CD4-positive, alpha-beta T cell treated with Interleukin-4 for 1 hour (primary cell): ENCODE measurements around the gene SLFN5.
"Not testable (repeated sequence)": the region's sequence is repeated elsewhere in the genome, so short reads cannot be mapped to it uniquely, and the experiment has no call there.

ENCODE experiments used
- DNase-seq, 2 donors: peaks; one replicate each; pipeline ENCODE4 v3.0.0-alpha.2; 2020 to 2022

The SLFN5 gene

GRCh38 chr17:35294756-35295155 lies 51.9 kb downstream of the SLFN5 start:
- DNase-seq, result no peak

DNA sequence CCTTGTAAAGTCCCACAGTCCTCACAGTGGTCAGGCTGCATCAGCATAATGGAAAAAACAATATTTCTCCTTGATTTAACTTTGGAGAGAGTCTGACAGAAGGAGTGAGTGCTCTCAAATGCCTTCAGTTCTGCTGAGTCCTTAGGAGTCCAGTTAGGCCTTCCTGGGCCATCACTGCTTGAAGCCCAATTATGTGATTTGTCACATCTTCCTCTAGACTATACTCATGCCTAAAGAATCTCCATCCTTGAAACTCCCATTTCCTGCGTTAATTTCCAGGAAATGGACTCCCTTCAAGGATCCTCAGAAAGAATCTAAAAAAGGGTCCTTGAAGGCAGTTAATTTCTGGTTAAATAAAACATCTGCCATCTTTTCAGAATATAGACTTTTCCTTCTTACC lies 52.8 kb downstream of the SLFN5 start:
- DNase-seq, result no peak

DNA sequence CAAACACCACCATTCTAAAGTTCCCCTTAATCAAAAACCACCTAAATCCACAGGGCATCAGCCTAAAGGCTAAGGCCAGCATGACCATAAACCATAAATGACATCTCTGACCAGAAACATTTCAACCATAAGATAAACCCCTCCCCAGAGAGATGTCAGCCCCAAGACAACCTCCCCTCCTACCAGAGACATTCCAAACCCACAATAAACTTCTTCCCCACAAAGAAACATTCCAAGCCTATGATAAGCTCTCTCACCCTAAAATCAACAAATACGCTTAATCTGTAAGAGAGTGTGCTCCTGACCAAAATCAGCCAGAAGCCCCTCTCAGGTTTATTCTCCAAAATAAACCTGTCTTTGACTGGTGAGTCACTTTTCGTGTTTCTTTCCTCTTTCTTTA lies 54.8 kb downstream of the SLFN5 start:
- DNase-seq, result no peak

DNA sequence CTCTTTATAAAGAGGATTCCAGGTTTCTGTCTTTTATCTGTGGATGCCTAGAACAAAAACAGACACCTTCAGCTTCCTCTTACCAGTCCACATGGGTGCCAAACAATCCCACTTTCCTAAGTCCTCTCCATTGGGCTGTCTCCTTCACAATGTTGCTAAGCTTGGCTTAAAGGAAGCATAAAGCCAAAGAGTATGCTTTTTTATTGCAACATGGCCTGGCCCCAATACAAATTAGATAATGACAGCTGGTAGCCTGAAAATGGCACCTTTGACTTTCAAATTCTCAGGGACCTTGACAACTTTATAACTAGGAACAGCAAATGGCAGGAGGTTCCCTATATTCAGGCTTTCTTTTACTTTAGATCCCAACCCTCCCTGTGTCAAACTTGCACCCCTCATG lies 55.8 kb downstream of the SLFN5 start:
- no peak for DNase-seq

GRCh38 chr17:35299135-35299534 lies 56.3 kb downstream of the SLFN5 start:
- no peak for DNase-seq

- DNase-seq, result not testable (repeated sequence)
Observed at GRCh38 chr17:35309345-35309744, 66.5 kb downstream of the SLFN5 start.

GRCh38 chr17:35312346-35312745 lies 69.5 kb downstream of the SLFN5 start:
- no peak for DNase-seq

DNA sequence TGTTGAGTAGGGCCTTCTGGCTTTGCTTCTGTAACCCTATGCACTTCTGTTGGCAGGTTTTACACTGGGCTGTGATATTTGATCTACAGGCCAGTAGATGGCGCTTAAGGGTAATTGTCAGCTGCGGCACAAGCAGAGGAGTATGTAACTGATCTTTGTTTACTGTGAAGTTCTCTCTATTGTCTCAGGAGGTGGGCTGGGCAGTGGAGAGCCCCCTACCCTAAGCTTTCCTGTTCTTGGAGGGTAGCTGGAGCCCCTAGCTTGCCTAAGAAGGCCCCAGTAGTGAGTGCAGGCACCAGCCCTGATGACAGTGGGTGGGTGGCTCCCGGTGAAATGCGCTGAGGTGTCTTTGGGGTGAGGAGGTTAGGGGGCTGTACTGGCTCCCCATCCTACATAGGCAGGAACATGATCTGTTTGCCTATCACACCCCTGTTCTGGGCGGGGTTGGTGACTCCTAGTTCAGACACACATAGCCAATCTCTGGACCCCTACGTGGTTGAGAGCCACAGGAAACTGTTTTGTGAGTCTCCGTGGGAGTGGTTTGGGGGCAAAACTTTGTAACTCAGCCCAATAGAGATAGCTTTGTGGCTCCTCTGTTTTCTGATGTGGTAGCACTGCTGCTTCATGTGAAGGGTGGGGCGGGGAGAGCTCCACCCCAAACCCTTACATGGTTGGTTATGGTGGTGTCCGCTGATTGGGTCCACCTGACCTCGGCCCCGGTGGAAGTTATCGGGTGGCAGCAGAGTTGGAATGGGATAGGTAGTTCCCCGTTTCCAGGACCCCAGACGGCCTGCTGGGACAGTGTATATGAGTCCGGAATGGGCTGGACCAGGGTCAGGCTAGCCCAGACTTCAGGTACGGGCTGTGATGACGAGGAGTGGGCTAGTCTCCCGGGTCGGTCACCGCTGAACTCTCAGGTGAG lies 70.2 kb downstream of the SLFN5 start:
- DNase-seq, result peak; percentile 92 to 95

GRCh38 chr17:35313875-35314409 lies 71.1 kb downstream of the SLFN5 start:
- DNase-seq, result peak; percentile 12 to 15

- DNase-seq, result no peak
Observed at GRCh38 chr17:35314415-35315216, 71.7 kb downstream of the SLFN5 start.

DNA sequence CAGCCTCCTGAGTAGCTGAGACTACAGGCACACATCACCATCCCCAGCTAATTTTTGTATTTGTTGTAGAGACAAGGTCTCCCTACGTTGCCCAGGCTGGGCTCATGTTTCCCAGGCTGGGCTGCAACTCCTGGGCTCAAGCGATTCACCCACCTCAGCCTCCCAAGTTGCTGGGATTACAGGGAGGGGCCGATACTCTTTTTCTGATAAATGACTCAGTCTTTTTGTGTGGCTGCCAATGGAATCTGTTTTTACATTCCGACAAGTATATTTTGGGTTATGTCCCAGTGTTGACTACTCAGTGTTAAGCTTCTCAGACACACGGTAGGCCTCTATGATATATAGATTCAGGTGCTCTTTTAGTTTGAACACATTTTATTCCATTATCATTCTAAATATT lies 72.4 kb downstream of the SLFN5 start:
- no peak for DNase-seq

DNA sequence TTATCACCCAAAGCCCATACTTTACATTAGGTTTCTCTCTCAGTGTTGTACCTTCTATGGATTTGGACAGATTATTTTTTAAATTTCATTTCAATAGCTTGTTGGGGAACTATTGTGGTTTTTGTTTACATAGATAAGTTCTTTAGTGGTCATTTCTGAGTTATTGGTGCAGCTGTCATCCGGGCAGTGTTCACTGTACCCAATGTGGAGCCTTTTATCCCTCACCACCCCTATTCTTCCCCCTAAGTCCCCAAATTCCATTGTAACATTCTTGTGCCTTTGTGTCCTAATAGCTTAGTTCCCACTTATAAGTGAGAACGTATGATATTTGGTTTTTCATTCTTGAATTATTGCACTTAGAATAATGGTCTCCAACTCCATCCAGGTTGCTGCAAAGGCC lies 73.1 kb downstream of the SLFN5 start:
- DNase-seq, result no peak

GRCh38 chr17:35322749-35323148 lies 79.9 kb downstream of the SLFN5 start:
- no peak for DNase-seq
